ENCODE measurements around the gene LAMC1.

DNA sequence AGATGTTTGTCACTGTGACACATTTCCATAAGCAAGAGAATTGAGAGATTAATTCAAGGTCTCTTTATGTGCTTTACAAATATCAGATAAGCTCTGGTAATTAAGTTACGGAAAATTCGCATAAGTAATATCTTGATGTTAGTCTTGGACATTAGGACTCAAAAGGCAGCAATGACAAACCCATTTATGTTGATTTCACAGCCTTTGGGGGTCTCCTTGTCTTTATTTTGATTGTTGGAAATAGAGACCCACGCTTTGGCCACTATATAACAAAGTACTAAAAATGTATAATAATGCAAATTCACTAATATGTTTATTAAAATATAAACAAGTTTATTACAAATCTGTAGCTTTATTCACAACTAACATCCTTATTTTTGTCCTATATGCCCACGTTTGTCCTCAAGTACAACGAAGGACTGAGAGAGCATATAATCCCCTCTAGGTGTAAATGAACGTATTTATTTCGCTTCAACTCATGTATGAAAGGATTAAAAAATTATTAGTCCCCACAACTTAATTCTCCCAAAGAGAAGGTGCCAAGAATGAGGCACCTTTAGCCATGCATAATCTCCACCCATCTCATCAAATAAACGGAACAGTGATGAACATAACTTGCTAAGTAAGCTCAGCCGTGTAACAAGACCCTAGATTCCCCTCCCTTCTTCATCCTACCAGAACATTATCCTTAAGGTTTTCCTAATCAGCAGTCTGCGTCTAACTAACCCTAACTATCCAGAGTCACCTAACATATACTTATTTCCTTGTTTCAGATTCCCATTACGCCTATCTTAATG, 1.6 kb upstream of the LAMC1 start:
- TF ChIP-seq, protein P1, sequence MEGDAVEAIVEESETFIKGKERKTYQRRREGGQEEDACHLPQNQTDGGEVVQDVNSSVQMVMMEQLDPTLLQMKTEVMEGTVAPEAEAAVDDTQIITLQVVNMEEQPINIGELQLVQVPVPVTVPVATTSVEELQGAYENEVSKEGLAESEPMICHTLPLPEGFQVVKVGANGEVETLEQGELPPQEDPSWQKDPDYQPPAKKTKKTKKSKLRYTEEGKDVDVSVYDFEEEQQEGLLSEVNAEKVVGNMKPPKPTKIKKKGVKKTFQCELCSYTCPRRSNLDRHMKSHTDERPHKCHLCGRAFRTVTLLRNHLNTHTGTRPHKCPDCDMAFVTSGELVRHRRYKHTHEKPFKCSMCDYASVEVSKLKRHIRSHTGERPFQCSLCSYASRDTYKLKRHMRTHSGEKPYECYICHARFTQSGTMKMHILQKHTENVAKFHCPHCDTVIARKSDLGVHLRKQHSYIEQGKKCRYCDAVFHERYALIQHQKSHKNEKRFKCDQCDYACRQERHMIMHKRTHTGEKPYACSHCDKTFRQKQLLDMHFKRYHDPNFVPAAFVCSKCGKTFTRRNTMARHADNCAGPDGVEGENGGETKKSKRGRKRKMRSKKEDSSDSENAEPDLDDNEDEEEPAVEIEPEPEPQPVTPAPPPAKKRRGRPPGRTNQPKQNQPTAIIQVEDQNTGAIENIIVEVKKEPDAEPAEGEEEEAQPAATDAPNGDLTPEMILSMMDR (IDR thresholded peaks at IDR 0.05; ENCODE audit: insufficient read depth, low read length, poor library complexity, severe bottlenecking), result no peak
- no peak for TF ChIP-seq EZH2phosphoT487 (conservative IDR thresholded peaks at IDR 0.05; ENCODE audit: low read length)
